Activated naive CD4-positive, alpha-beta T cell treated with anti-CD3 and anti-CD28 coated beads, Interleukin-2, amount 50 U/mL, for 16 hours (primary cell): ENCODE data around the gene COMP.
A peak's percentile ranks its signal among the peaks of the same experiment; 100 is the strongest.
"Not testable (repeated sequence)": the region's sequence is repeated elsewhere in the genome, so short reads cannot be mapped to it uniquely, and the experiment has no call there.

ENCODE experiments used
- DNase-seq: peaks from one replicate; pipeline ENCODE4 v3.0.0-alpha.2; 2020

COMP gene

DNA sequence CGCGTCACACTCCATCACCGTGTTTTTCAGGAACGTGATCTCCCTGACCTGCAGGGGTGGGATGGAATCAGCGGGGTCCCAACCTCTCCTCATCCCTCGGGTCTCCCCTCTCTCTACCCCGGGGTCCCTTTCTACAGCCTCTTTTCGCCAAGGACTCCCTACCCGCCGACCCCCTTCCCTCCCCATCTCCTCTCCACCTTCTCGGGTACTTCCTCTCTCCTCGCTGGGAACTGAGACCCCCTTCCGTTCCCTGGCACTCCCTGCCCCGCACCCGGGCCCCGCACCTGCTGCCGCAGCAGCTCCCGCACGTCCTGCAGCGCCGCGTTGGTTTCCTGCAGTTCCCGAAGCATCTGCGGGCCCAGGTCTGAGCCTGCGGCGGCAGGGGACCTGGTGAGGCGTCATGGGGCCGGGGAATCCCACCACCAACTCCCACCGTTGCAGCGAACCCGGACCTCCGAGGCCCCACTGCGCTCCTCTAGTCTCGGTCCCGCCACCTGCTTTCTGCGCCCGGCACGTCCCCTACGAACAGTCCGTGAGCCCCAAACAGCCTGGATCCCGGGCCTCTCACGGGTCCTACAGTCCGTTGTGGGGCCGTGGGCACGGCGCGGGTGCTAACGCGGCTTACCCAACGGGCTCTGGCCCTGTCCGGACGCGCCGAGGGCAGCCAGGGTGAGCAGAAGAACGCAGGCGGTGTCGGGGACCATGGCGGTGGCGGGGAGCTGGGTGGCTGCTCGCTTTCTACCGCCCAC lies at the start of gene COMP:
TSS of gene COMP (minus strand) at position 740 of the 749 bp plus-strand sequence. CDS start at position 704, 36 bp downstream.
- DNase-seq = no peak

DNA sequence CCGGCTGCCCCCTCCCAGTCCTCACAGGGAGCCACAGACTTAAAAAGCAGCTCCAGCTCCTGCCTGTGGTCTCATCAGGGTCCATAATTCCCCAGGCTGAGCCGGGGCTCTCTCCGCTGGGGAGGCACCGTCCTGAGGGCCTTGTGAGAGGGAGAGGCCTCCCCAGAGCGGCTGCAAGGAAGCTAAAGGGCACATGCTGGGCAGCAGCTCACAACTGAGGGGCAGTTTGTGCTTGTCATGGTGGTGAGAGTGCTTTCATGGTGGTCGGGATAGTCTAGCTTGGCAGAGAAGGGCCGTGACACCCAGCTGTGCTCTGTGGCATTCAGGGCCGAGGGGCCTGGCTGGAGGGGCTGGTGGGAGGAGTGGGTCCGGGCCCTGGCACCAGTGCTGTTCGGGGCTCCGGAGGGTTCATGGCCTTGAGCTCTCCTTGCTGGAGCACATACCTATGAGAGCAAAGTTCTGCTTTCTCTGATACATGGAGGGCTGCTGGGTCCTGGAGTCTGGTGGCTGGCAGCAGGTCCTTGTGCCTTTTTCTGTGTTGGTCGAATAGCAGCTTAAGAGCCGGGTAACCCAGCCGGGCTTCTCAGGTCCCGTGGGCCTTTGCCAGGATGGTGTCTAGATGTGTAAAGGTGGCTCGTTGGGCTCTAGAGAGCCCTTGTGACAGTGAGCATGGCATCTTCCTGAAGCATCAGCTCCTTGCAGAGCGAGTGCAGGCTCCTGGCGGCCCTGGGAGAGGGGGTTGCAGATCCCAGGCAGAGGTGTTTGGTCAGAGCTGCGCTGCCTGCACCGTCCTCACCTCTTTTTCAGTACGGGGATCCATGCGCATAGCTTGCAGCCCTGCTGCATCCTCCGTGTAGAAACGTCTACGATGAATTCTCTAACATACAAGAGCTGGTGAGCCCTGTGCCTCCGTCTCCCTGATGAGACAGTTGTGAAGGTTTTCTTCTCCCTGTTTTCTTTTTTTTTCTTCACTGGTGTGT lies 49.5 kb upstream of the COMP start:
- no peak for DNase-seq

DNA sequence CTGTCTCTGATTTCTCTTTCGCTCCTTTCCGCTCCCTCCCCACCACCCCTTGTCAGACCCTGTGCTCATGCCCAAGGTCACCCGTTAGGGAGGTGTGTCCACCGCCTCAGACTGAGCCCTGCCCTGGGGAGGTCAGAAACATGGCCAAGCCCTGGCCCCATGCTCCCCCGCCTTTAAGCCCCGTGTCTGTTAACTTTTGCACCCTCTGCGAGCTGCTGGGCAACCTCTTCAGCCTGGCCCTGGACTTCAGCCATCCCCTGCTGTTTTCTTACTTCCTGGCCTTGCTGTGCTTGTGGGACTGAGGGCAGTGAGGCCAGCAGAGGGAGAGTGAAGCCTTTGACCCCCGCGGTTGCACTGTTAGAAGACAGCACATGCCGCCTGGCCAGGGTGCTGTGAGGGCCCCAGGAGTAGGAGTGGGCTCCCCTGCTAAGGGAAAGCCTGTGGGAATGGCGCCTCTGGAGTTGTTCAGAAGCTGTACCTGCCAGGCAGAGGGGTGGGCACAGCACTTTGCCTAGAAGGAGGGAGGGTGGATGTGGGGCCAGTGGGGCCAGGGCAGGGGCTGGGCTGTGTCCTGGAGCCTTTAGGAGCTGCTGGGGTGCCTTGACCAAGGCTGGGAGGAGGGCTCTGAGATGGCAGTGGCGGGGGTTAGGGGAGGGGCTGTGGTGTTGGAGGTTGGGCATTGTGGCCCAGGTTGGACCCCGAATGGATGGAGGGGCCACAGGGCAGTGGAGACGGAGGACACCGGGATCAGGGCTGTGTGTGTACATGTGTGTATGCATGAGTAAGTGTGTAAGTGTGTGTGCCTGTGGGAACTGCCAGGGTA lies 48.6 kb upstream of the COMP start:
- no peak for DNase-seq

DNA sequence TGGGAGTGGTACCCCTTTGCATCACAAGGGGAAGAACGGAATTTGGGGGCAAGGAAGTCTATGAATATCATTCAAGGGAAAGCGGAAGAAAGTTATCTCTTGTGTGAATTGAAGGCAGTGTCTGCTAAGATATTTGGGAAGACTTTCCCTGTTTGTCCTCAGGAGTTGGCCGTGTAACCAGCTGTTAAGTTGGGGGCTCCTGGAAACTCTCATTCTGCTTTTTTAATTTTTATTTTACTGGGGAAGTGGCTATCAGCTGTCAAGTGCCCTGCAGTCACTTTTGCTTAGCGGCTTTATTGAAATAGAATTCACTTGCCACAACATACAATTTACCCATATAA lies 43.5 kb upstream of the COMP start:
- no peak for DNase-seq

DNA sequence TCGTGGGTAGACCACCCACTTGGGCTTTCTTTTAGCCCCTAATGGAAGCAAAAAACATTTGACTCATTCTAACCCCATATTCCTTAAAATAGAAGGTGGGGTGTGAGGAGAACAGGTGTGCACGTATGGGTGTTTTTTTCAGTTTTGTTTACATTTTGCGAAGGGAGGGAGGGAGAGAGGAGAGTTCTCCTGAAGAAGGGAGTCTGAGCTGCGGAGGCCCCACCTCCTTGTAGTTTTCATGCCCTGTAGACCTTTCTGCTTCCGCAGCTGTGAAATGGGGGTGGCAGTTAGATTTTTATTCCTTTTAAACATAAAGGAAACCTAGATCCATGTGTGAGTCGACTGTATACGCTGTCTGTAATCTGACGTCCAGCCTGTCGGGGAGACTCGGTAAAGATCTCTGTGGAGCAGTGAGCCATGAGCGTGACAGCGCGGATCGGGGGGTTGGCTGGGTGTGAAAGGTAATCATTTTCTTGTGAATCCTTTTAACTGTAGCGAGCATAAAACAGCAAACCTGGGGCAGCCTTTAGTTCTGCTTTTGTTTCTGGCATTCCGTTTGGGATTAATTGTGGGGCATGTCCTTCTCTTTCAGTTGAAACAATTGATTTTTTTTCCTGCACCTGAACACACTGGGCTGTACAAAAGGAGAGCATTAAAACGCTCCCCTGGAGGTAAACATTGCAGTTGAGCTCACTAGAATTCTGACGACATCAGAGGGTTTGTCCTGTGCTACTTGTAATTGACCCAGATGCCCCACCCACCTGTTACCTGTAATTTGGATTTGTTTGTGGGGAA lies 42.9 kb upstream of the COMP start:
- no peak for DNase-seq

DNA sequence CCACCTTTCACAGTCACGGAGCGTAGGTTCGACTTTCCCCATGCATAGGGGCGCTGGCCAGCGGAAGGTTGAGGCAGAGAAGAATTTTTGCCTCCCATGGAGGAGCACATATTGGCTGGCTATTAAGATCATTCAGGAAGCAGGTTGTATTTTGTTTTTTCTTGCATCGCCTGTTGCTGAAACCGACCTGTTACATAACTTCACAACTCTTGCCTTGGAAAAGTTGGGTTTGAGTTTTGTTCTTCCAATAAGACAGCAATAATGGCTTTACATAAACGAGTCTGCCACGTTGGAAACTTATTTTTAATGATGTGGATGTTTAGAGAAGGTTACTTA lies 42.0 kb upstream of the COMP start:
- DNase-seq = no peak

DNA sequence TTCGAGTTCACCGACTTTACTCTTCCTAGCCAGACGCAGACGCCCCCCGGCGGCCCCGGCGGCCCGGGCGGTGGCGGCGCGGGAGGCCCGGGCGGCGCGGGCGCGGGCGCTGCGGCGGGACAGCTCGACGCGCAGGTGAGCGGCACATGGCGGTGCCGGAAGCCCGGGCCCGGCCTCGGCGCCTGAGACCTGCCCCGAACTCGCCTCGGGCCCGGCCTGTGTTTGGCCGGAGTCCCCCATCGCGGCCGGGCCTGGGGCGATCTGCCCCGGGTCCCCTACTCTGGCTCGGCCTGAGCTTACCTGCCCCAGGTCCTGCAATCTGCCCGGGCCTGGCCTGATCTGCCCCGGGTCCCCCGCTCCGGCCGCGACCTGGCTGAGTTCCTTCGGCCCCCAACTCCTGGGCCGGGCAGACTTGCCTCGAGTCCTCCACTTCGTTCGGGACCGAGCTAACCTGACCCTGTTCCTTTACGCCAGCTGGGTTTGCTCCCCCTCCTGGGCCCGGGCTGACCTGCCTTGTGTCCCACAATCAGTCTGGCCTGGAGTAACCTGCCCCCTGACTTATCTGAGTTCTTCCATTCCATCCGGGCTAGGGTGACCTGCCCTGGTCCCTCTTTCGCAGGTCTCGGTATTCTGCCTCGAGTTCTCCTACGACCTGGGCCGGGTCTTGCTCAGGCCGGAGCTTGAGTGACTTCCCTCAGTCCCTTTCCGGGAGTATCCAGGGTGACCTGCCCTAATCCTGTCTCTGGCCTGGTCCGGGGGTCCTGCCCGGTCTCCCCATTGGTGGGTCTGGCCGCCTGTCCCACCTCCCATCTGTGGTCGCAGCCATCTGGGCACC lies 41.4 kb upstream of the COMP start:
- peak; percentile 29 for DNase-seq

DNA sequence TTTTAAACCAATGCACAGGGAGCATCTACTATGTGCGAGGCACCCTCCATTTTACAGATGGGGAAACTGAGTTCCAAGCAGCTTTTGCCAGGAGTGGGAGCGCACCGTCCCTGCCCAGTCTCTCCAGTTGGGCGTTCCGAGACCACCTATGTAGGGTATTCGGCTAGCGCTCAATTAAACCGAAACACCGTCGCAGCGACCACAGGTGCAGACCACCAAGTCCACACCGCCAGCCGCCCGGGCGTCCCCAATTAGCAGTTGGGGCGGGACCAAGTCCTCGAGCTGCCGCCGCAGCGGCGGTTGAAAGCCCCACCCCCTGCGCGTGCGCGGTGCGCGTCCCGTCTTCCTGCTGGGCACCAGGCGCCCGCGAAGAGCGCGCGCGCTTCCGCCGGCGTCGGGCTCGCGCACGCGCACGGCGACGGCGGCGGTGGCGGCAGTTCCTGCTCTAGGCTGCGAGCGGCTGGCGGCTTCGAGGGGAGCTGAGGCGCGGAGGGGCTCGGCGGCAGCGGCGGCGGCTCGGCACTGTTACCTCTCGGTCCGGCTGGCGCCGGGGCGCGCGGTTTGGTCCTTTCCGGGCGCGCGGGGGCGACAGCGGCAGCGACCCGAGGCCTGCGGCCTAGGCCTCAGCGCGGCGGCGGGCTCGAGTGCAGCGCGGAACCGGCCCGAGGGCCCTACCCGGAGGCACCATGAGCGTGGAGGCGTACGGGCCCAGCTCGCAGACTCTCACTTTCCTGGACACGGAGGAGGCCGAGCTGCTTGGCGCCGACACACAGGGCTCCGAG lies 40.6 kb upstream of the COMP start, which contains the start of gene UPF1:
TSS of gene UPF1 (plus strand) at position 436 of the 782 bp plus-strand sequence. CDS start at position 687, 251 bp downstream.
- peak; percentile 98 for DNase-seq

DNA sequence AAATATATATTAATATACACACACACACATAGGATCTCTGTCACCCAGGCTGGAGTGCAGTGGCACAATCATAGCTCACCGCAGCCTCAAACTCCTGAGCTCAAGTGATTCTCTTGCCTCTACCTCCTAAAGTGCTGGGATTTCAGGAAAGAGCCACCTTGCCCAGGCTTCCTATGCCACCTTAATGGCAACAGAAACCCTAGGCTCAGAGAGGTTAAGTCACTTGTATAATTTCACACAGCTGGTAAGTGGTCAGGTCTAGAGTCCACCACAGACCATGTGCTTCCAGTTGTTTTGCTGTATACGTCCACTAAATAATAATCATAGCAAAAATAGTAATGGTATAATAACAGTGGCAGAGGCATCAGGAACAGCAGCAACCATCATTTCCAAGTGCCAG lies 39.4 kb upstream of the COMP start:
- no peak for DNase-seq

DNA sequence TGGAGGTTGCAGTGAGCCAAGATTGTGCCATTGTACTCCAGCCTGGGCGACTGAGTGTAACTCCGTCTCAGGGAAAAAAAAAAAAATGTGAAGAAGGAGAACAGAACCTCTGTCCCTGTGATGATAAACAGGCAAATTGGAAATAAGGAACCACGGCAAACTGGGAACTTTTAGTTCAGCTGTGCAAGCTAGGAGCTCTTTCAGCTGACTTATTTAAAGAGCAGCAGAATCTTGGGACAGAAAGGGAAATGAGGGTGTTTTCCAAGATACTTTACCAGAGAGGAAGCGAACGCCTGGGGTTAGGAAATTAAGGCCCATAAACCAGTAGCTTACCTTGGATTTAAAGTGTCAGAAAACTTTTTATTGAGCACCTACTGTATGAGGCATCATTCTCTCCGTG lies 37.7 kb upstream of the COMP start:
- DNase-seq = no peak

DNA sequence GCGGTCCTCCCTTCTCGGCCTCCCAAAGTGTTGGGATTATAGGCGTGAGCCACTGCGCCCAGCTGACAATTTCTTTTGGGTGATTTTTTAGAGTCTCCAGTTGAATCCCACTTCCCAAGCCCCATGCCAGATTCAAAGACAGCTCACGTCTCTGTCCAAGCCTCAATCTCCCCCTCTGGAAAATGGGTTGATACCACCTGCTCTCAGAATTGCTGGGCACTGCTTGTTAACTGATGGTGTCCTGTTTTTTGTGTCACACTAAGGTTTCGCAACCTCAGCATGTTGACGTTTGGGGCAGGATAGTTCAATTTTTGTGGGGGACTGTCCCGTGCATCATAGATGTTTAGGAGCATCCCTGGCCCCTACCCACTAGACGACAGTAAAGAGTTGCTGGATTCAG lies 26.5 kb upstream of the COMP start:
- DNase-seq = no peak

DNA sequence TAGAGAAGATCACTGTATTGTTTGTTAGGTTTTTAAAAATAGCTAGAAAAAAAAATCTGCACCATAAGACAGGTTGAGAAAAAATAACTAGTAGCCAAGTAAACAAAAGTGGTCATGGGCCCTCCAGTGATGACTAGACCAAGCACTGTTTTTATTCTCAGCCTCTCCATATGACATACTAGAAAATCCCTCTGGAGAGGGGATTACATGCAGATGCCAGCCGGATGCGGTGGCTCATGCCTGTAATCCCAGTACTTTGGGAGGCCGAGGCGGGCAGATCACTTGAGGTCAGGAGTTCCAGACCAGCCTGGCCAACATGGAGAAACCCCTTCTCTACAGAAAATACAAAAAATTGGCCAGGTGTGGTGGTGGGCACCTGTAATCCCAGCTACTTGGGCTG lies 25.5 kb upstream of the COMP start:
- not testable (repeated sequence) for DNase-seq

DNA sequence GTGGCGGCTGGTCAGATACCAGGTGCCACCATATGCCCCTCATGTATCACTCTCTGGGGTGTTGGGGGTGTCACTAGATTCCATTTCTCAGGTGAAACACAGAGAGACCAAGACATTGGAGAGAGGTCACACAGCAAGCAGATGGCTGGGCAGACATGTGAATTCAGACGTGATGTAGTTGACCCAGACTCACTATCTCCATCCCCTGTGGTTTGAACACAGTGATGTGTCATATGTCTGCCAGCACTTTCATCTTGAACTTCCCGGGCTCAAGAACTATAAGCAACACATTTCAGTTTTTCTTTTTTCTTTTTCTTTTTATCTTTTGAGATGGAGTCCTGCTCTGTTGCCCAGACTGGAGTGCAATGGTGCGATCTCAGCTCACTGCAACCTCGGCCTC lies 24.6 kb upstream of the COMP start:
- DNase-seq = no peak

DNA sequence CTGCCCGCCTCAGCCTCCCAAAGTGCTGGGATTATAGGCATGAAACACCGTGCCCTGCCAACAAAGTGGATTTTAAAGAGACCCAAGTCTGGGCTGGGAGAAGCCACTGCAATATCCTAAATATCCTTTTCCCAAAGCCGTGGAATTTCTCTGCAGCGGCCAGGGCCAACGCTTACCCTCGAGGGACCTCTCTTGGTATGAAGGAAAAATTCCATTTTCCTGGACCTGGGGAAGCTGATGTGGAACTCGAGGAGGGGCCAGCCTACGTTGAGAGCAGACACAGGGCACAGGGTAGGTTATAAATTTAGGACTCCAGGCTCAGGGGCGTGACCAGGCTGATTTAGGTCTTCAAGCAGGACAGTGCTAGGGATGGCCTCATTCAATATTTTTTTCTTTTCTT lies 23.0 kb upstream of the COMP start:
- no peak for DNase-seq

DNA sequence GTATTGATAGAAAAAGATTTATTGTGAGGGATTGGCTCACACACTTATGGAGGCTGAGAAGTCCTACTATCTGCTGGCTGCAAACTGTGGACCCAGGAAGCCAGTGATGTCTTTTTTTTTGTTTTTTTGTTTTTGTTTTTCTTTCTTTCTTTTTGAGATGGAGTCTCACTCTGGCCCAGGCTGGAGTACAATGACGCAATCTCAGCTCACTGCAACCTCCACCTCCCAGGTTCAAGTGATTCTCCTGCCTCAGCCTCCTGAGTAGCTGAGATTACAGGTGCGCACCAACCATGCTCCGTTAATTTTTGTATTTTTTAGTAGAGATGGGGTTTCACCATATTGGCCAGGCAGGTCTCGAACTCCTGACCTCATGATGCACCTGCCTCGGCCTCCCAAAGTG lies 20.5 kb upstream of the COMP start:
- not testable (repeated sequence) for DNase-seq

DNA sequence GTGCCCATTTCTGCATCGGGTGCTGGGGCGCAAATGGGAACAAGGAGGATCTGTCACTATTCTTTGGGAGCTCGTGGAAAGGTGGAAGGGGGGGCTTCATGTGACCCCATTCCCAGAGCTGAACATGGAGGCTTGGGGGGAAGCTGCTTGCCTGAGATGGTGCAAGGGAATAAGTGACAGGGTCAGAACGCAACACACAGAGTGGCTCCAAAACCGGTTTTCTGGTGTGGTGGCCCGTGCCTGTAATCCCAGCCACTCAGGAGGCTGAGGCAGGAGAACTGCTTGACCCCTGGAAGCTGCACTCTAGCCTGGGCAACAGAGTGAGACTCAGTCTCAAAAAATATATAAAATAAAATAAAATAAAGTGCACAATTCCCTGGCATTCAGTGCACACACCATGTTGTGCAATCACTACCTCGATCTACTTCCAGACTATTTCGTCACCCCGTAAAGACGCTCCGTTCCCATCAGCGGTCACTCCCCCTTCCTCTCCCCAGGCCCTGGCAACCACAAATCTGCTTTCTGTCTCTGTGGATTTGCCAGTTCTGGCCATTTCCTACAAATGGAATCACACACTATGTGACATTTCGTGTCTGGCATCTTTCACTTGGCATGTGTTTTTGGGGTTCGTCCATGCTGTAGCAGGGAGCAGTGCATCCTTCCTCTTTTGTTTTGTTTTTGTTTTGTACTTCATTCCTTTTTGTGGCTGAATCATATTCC lies 18.2 kb upstream of the COMP start:
- no peak for DNase-seq

DNA sequence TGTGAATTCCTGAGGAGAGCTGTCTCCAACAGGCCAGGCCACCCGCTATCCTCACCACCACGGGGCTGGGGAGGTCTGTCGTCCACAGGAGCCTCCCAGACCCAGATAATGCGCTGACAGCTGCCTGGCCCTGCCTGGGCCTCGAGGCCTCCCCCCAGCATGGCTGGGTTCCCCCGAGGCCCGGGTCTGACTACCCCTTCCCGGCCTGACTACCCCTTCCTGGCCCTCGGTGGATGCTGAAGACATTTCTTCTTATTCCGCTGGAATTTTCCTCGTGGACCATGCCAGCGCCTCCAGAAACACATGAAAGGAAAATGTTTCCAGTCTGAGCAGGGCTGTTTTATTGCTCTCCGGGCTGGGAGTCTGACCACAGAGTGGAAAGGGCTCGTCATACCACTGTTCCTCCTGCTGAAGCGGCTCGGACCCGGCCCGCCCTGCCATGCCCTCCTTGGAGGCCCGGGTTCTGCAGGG lies 16.8 kb upstream of the COMP start:
- no peak for DNase-seq

DNA sequence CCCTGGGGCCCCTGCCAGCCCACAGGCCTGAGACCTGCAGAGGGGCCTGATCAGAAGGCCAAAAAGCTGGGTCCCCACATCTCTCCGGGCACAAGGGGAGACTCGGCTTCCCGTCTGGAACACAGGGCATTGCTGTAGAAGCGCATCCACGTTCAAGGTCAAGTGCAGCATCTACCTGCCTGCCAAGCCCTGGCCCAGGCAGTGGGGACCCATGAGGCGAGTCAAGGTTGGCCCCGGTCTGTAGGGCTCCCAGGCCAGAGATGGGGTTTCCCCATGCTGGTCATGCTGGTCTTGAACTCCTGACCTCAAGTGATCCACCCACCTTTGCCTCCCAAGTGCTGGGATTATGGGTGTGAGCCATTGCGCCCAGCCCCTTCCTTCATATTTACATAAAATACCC lies 13.5 kb upstream of the COMP start:
- DNase-seq = no peak

DNA sequence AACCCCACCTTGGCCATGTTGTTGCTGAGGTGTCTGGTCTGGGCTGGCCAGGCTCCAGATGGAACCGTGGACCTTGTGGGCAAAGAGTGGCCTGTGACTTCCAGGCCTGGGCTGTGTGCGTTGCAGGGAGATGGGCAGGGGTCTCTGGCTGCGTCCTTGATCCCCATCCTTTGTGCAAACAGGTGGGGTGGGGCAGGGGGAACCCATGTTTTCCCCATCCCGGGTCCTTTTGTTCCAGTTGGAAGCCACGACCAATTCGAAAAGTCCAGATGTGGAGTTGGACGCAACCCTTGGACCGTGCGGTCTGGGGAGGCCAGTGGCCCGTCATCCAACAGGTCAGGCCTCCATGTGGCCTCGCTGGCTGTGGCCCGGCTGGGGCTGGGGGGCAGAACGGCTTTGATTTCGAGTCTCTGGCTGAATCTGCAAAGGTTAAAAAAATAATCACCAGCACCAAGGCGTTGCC lies 13.1 kb upstream of the COMP start:
- DNase-seq = no peak
